Left ventricle myocardium inferior (tissue), 1 donor: Measurements from ENCODE around the gene ABR. TPM values are rescaled to one million over a fixed set of nuclear protein-coding genes. Genes with fewer than 3 reads are reported as not detected.

Source experiments
- DNase-seq: peaks from one replicate; pipeline ENCODE4 v3.0.0-alpha.2; 2020
- H3K27ac ChIP-seq: fragments of 200-600 bp; replicated peaks from 2 replicates; pipeline ENCODE4 v1.8.0; 2021
- H3K27me3 ChIP-seq: fragments of 200-600 bp; 2 replicates; pipeline ENCODE4 v1.8.0; 2021; ENCODE audit warnings: low read depth
- H3K36me3 ChIP-seq: fragments of 200-600 bp; 2 replicates; pipeline ENCODE4 v1.8.0; 2021
- H3K4me1 ChIP-seq: fragments of 200-600 bp; 2 replicates; pipeline ENCODE4 v1.8.0; 2021
- H3K4me3 ChIP-seq: fragments of 200-600 bp; 2 replicates; pipeline ENCODE4 v1.8.0; 2021; ENCODE audit warnings: mild to moderate bottlenecking, moderate library complexity
- H3K9me3 ChIP-seq: fragments of 200-600 bp; replicated peaks from 2 replicates; pipeline ENCODE4 v1.8.0; 2021
- CTCF ChIP-seq: fragments of 200-600 bp; IDR thresholded peaks from 2 replicates; pipeline ENCODE4 v1.8.0; 2021; ENCODE audit warnings: antibody characterized with exemption, mild to moderate bottlenecking, borderline replicate concordance
- intact Hi-C: fragments of 100-400 bp; cut with micrococcal nuclease; formaldehyde crosslinking; loops from one replicate; pipeline ENCODE4 v1.11.0; 2022
- total RNA-seq: library from RNA; stranded (reverse); fragmentation: NEBNext Ultra II Directional; extraction: Animal tissue kit (Norgen Biotek cat#: 25700); gene quantifications from one replicate; pipeline ENCODE4 v1.2.1, GENCODE V29; 2021
- donor health status: DM: no; HTN: yes; CAD: no; lungs with severe emphysema.

The ABR gene
- total RNA-seq, 1 donor from 2014 or later: 170 TPM

GRCh38 chr17:1094591-1094990 is 85.2 kb downstream of the ABR start:
- H3K36me3 ChIP-seq: peaks cover 55% of the 10 kb centered on the region
- no peak for DNase-seq
- no peak for TF ChIP-seq CTCF
- intact Hi-C loops: no loop called here
- peaks cover 65% of the 10 kb centered on the region for H3K4me1 ChIP-seq
- no peak overlapping the region for H3K4me3 ChIP-seq
- peak overlapping the region; percentile 90 for H3K27ac ChIP-seq
- H3K27me3 ChIP-seq: no peaks in the 10 kb centered on the region
- H3K9me3 ChIP-seq: no peaks in the 10 kb centered on the region

DNA sequence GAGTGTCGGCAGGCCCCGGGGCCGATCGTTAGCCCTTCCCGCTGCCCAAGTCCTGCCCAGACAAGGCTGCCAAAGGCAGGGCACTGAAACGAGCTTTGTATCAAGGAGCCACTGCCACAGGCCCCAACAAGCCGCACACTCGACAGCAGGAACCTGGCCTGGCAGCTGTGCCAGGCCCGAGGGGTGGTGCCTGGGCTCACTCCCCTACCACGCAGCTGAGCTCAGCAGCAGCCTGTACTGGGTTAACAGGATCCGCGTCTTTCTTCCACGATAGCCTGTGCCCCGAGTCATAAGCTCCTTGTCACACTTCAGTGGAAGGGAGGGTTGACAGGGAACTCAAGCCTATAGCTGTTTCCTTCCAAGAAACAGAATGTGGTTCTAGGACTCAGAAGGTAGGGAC is 87.9 kb downstream of the ABR start:
- Histone ChIP-seq H3K4me3 (no peak overlapping the region), H3K27ac (peak overlapping the region; percentile 86), H3K36me3 (peaks cover 55% of the 10 kb centered on the region), H3K9me3 (no peaks in the 10 kb centered on the region), H3K27me3 (no peaks in the 10 kb centered on the region), H3K4me1 (peaks cover 68% of the 10 kb centered on the region)
- intact Hi-C loops: no loop called here
- no peak for DNase-seq
- no peak for TF ChIP-seq CTCF

- no peak for TF ChIP-seq CTCF
- peaks cover 65% of the 10 kb centered on the region for H3K4me1 ChIP-seq
These were observed 88.6 kb downstream of the ABR start for GRCh38 chr17:1091190-1091534.

GRCh38 chr17:1090465-1091189 is 89.2 kb downstream of the ABR start:
- Histone ChIP-seq H3K9me3 (no peaks in the 10 kb centered on the region), H3K27me3 (no peaks in the 10 kb centered on the region), H3K4me3 (no peak overlapping the region), H3K4me1 (peaks cover 60% of the 10 kb centered on the region), H3K36me3 (peaks cover 55% of the 10 kb centered on the region), H3K27ac (peak overlapping the region; percentile 86)
- DNase-seq: no peak
- no peak for TF ChIP-seq CTCF
- intact Hi-C loops: no loop called here

More at GRCh38 chr17:1091190-1091534, 88.6 kb downstream of the ABR start:
- H3K36me3 ChIP-seq: peaks cover 55% of the 10 kb centered on the region
- no peaks in the 10 kb centered on the region for H3K9me3 ChIP-seq
- H3K4me3 ChIP-seq: no peak overlapping the region
- no peaks in the 10 kb centered on the region for H3K27me3 ChIP-seq
- peak overlapping the region; percentile 86 for H3K27ac ChIP-seq
- DNase-seq: no peak
- intact Hi-C loops: no loop called here

DNA sequence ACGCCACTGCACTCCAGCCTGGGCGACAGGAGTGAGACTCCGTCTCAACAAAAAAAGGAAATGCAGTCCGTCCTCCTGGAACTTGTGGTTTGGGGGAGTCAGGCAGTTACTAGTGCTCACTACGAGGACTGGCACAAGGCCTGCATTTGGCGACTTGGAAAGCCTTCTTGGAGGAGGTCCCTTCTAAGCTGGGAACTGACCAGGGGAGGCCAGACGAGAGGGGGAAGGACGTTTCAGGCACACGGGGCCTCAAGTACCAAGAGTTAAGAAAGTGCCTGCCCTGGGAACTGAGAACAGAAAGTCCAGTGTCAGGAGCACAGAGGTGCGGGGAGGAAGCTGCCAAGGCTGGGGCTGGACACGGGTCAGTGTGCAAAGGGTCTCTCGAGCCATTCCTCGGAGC is 89.9 kb downstream of the ABR start:
- intact Hi-C loops: no loop called here
- no peak overlapping the region for H3K4me3 ChIP-seq
- no peaks in the 10 kb centered on the region for H3K27me3 ChIP-seq
- no peak for TF ChIP-seq CTCF
- H3K9me3 ChIP-seq: no peaks in the 10 kb centered on the region
- no peak for DNase-seq
- H3K36me3 ChIP-seq: peaks cover 53% of the 10 kb centered on the region
- H3K4me1 ChIP-seq: peaks cover 53% of the 10 kb centered on the region
- peak overlapping the region; percentile 86 for H3K27ac ChIP-seq
